HG03354 (cell line): ENCODE measurements around the gene GMPR.
A peak's percentile ranks its signal among the peaks of the same experiment; 100 is the strongest.

Experiments
- ATAC-seq: cut with Tn5 transposase; IDR thresholded peaks from one replicate; pipeline ENCODE4 v1.9.1; 2021; ENCODE audit warnings: mild to moderate bottlenecking; ENCODE audit not compliant: unreplicated experiment, poor library complexity, severe bottlenecking

GMPR gene

DNA sequence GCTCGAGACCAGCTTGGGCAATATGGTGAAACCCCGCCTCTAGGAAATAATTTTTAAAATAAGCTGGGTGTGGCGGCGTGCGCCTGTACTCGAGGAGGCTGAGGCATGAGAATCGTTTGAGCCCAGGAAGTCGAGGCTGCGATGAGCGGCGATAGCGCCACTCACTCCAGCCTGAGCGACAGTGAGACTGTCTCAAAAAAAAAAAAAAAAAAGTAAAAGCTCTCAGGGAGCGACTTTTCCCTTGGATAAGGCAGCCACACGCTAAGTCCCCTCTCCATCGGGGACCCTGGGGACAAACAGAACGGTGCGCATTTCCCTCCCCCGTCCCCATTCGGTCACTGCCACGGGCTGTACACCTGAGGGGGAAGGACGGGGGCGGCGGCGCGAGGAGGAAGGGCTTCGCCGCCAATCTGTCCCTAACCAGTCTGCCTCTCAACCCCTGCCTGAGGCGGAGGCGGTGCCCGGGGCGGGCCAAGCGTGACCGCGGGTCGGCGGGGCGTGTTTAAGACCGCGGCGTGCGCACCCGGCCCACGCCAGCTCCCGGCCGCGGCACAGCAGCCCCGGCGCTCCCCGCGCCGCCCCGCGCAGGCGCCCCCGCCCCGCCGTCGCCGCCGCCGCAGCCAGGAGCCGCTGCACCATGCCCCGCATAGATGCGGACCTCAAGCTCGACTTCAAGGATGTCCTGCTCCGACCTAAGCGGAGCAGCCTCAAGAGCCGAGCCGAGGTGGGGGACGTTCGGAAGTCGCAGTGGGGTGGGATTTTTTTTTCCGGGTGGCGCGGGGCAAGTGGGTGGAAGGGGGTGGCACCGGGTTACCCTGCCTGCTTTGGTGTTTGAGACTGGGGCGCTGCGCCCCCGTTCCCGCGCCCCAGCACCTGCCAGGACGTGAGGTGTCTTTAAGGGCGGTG, at the start of gene GMPR:
Gene GMPR (plus strand): TSS at position 531 of the 906 bp plus-strand sequence. CDS start 107 bp downstream, at position 638.
- ATAC-seq: peak; percentile 78

DNA sequence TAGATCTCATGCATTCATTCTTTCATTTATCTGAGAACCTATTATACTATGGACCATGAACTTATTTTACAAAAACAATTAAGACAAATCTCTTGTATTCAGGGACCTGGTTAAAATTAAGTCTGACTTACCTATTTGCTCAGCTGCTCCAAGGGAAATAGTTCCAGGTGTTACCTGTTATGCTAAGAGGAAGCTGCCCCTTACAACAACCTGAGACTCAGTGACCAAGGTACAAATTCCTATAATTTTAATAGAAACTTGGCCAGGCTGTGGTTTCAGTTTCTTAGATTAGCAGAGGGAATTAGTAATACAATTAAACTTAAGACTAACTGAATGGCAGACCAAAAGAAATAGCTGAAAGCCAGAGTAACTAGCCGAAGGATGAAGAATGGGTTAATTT, 48.2 kb upstream of the GMPR start:
- no peak for ATAC-seq

DNA sequence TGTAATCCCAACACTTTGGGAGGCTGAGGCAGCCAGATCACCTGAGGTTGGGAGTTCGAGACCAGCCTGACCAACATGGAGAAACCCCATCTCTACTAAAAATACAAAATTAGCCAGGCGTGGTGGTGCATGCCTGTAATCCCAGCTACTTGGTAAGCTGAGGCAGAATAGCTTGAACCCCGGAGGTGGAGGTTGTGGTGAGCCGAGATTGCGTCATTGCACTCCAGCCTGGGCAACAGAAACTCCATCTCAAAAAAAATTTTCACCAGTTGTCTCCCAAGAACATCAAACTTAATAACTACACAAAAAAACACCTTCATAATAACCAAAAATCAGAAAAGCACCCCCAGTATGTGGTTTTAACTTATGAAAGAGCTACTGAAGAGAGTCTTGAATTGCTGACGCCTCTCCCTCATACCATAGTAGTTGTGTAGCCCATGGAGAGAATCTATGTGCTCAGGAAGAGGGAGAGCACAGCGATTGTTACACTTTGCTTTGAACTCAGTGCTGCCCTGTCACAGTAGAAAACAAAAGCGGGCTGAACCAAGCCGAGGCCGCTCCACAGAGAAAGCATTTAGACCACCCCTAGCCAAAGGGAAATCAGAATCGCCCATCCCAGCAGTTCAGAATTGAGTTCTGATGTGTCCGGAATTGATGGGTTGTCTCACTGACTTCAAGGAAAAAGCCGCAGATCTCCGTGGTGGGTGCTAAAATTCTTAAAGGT, 42.0 kb upstream of the GMPR start:
- ATAC-seq: no peak

DNA sequence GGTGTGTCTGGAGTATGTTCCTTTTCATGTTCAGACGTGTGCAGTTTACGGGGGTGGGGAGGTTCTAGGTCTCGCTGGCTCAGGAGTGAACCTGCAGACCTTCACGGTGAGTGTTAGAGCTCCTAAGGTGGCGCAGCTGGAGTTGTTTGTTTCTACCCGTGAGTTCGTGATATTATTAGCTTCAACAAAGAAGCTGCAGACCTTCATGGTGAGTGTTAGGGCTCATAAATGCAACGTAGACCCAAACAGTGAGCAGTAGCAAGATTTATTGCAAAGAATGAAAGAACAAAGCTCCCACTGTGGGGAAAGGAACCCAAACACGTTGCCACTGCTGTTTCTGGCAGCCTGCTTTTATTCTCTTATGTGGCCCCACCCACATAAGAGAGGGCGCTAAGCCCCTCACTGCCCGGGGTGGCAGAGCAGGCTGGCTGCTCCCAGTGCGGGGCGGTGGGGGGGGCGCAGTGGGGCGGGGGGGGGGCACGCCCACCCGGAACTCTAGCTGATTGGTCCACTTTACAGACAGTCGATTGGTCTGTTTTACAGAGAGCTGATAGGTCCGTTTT, 41.3 kb upstream of the GMPR start:
- no peak for ATAC-seq

DNA sequence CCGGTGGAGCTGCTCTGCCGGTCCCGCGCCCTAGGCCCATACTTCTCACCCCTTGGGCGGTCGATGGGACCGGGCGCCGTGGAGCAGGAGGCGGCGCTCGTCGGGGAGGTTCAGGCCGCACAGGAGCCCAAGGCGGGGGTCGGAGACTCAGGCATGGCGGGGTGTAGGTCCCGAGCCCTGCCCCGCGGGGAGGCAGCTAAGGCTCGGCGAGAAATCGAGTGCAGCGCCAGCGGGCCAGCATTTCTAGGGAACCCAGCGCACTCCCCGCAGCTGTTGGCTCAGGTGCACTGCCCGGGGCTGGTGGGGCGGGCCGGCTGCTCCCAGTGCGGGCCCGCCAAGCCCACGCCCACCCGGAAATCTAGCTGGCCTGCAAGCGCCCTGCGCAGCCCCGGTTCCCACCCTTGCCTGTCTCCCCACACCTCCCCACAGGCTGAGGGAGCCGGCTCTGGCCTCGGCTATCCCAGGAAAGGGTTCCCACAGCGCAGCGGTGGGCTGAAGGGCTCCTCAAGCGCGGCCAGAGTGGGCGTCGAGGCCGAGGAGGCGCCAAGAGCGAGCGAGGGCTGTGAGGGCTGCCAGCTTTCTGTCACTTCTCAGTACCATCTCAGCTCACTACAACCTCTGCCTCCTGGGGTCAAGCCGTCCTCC, 40.2 kb upstream of the GMPR start:
- ATAC-seq: no peak

DNA sequence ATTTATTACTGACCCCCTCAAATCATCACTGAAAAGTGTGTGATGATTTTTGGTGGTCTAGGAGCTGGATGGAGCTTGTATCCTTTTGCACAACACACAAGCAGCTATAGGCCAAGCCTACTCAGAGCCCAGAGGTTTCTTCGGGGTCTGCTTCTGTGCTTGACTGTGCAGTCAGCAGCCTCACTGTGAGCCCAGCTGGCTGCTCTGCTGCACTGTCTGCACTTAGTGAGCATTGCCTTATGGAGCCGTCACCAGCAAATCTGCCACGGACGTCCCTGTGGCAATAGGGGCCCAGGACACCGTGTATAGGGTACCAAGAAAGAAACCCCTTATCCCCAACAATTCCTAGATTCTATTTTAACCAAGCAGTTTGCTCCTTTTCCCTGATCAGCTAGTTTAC, 38.6 kb upstream of the GMPR start:
- ATAC-seq: no peak

DNA sequence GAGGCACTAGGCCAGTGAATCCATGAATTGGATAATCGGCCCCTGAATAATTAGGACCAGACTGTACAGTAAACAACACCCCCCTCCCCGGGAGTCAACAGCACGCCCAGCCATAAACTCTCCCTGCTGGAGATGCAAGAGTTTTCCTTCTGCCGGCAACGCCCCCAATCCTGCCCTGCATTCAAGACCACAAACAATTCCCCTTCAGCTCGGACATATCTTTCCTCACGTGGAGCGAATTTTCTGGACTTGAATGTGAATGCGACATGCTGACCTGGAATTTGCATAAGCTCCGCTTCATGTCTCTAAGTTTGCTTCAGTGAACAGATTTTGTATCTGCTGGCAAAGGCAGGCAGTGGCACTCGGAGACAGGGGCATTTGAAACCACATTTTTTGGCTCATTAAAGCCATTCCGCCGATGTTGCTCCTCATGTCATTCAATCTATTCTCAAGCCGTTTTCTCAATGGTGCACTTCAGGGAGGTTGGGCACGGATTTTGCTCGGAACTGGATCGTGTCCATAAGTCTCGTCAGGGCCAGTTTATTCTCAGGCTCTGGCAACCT, 38.0 kb upstream of the GMPR start:
- ATAC-seq: no peak

DNA sequence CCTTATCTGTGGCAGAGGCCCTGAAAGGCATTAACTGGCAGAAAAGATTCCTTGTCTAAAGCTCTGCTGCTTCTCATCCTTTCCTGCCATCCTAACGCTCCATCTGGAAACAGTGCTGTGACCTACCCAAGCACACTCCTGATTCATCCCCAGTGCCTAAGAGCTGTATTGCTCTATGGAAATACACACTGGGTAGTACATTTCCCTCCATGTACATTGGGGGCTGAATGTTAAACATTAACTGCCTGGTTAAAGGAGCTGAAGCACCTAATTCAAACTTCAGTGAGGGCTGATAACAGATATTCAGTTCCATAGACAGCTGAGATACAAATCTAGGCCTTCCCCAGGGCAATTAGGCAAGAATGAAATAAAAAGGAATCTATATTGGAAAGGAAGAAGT, 36.7 kb upstream of the GMPR start:
- no peak for ATAC-seq

DNA sequence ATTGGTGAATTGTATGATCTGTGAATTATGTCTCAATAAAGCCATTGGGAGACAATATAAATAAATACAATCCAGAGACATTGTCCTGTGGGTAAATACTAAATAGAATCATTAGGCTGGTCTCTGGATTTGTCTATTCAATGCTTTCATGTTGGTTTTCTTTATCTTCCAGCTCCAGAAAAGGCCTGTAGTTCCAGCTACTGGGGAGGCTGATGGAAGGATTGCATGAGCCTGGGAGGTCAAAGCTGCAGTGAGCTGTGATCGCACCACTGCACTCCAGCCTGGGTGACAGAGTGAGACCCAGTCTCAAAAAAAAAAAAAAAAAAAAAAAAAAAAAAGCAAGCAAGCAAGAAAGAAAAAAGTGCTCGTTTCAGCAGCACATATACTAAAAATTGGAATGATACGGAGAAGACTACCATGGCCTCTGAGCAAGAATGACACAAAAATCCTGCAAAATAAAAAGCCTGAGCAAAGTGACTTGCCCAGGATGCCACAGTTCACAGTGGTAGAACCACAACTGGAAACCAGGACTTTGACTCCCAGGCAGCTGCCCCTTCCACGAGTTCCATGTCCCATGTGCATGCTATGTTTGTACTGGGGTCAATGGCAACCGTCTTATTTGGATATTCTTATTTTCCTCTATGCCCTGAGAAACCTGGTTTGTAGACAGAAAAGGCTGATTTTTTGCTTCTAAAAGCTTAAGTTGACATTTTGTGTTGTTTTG, 33.6 kb upstream of the GMPR start:
- peak; percentile 17 for ATAC-seq

DNA sequence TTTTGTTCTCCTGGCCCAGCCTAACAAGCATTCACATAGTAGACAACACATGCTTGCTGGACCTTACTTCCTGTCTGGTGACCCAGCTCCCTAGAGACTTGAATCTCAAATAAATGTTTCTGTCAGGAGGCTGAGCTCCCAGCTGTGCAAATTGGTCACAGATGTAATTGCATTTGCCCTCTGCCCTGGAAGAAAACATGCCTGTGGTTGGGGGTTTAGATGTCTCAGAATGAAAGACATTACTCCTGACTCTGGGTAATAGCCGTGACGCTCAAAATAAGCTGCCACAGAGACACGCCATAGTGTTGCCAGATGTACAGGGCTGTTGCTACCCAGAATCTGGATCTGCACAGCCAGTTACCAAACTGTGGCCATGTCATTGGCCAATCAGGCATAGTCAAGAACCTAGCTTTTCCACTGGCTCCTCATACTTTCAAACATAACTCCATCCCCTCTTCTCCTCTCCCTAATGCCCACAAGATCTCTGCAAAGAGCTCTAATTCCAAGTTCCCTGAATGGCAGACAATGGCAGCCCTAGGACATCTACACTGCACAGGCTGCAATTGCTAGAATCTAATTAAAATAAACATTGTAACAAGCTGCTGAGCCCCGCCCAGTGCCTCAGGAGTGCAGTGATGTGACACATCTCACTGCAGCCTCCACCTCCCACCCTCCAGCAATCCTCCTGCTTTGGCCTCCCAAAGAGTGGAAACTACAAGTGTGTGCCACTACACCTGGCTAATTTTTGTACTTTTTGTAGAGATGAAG, 32.8 kb upstream of the GMPR start:
- ATAC-seq: peak; percentile 96

DNA sequence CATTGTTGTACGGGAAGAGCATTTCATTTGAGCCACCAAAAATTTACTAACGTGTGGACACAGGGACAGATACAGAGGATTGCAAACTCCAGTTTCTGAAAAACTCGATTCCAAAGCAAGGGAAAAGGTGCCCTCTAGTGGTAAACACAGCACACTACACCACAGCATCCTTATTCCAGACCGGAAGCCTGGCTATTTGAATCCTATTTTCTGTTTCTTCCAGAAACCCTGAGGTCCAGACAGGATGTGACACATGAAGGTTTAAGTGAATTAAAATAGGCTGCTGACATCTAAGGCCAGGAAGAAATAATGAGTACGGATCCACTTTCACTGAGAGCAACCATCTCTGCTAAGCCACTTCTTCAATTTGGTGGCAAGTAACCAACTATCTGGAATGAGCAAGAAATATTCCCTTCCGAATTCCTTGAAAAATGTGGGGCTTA, 31.8 kb upstream of the GMPR start:
- ATAC-seq: no peak

DNA sequence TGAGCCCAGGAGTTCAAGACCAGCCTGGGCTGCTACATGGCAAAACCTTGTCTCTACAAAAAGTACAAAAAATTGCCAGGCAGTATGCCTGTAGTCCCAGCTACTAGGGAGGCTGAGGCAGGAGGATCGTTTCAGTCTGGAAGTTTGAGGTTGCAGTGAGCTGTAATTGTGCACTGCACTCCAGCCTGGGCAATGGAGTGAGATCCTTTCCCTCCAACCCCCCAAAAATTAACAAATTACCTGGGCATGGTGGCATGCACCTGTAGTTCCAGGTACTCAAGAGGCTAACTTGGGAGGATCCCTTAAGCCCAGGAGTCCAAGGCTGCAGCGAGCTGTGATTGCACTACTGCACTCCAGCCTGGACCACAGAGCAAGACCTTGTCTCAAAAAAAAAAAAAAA, 29.4 kb upstream of the GMPR start:
- no peak for ATAC-seq

DNA sequence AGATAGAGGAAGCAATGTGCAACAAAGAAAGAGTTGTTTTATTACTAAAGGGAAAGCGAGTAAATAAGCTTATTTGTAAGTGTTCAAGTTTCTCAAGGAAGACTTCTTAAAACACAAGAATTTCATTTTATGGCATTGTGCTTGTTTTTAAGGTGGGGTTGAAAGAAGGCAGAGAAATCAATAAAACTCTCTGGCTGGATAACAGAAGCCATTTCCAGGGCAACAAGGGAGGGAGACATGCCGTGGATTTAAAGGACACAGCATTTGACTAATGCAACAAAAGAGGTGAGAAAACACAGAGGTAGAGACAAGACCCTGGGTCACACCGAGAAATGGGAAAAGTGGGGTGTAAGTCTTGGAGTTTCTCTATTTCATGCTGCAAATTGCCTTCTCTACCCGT, 28.8 kb upstream of the GMPR start:
- no peak for ATAC-seq

DNA sequence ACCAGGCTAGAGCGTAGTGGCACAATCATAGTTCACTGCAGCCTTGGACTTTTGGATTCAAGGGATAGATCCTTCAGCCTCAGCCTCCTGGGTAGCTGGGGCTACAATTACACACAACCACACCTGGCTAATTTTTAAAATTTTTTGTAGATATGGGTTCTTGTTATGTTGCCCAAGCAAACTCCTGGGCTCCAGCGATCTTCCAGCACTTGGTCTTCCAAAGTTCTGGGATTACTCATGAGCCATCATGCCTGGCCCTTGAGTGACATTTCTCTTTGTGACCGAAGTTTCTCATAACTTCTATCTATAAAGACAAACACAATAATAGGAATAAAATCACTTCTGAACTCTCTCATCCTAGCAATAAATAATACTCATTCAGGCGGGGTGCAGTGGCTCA, 26.1 kb upstream of the GMPR start:
- ATAC-seq: no peak

DNA sequence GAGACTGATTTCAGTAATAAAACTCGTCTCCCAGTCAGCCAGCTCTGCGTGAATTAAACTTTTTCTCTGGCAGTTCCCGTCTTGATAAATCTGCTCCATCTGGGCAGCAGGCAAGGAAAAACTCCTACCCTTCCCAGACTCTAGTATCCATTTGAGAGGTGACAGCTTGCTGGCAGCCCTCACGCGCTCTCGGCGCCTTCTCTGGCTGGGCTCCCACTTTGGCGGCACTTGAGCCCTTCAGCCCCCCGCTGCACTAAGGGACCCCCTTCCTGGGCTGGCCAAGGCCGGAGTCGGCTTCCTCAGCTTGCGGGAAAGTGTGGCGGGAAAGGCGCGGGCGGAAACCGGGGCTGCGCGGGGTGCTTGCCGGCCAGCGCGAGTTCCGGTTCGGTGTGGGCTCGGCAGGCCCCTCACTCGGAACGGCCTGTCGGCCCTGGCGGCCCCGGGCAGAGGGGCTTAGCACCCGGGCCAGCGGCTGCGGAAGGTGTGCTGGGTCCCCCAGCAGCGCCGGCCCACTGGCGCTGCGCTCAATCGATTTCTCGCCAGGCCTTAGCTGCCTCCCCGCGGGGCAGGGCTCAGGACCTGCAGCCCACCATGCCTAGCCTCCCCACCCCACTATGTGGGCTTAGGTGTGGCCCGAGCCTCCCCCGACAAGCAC, 21.8 kb upstream of the GMPR start:
- no peak for ATAC-seq

DNA sequence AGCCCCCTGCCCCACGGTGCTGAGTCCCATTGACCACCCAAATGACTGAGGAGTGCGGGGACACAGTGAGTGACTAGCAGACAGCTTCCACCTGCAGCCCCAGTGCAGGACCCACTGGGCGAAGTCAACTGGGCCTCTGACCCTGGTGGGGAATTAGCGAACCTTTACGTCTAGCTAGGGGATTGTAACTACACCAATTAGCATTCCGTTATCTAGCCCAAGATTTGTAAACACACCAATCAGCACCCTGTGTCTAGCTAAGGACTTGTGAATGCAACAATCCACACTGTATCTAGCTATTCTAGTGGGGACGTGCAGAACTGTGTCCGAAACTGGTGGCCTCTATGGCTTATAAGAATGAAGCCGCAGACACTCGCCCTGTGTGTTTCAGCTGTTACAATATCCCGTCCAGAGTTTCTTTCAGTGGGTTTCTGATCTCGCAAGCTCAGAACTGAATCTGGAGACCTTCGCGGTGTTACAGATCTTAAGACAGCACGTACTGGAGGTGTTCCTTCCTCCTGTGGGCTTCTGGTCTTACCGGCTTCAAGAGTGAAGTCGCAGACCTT, 21.1 kb upstream of the GMPR start:
- no peak for ATAC-seq

DNA sequence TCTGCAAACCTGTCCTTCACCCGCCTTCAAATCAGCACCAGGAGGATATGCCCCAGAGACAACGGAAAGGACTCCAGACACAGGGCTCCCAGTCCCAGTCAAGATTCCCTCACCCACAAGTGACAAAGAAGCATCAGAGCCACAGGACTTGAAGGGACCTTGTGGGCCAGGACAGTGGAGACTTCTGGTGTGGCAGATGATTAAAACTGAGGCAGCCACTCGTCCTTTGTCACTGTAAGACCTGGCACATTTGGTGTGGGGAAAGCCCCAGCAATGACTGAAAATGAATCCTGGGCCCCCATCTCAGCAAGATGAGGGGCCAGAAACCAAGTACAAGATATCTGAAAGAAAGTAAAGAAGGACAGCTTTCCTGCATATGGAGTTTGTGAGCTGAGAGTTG, 15.6 kb upstream of the GMPR start:
- no peak for ATAC-seq

DNA sequence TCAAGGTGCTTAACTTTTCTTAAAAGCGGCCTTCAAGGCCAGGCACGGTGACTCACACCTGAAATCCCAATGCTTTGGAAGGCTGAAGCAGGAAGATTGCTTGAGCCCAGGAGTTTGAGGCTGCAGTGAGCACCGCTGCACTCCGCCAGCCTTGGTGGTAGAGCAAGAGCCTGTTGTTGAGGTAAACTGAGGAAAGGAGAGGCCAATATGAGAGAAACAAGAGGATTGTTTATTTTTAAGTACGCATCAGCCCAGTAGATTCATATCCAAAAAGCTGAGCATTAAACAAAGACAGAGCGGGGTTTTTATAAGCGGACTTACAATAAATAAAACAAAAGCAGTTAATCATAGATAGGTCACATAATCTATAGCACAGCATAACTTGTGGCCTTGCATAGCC, 15.0 kb upstream of the GMPR start:
- ATAC-seq: no peak
